ENCODE data around the gene PPARGC1A. TPM values are rescaled to one million over a fixed set of nuclear protein-coding genes. Genes with fewer than 3 reads are reported as not detected.
A peak's percentile ranks its signal among the peaks of the same experiment; 100 is the strongest.

The PPARGC1A gene
- total RNA-seq, 1 donor from 2014 or later = 77.5 TPM

DNA sequence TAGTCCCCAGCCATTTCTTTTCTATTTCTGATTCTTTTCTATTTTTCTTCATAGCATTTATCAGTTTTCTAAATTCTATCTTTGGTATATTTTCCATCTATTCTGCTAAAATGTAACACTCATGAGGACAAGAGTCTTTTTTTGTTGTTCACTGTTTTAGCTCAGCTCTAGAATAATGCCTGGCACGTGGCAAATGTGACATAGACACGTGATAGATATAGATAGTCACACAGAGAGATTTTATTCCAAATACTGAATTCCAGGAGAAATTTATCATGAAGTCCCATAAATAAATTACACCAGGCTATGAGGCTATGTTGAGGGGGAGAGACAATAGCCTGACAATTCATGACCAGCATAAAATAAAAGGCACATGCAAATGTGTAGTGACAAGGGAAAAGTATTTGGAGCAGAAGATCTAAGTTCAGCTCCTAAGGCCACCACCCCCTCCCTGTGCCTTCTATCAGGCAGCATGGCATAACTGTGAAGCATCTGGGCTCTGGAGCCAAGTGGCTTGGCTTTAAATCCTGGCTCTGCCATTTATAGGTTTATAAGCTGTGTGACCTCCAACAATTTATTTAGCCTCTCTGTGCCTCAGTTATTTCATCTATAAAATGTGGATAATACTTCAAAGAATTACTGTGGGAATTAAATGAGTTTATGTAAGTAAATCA, 25.7 kb upstream of the PPARGC1A start:
- no peak for DNase-seq (ENCODE audit: missing footprints)
- intact Hi-C loops (cut with DNase I) = no loop called here
- ATAC-seq = peak; percentile 62

DNA sequence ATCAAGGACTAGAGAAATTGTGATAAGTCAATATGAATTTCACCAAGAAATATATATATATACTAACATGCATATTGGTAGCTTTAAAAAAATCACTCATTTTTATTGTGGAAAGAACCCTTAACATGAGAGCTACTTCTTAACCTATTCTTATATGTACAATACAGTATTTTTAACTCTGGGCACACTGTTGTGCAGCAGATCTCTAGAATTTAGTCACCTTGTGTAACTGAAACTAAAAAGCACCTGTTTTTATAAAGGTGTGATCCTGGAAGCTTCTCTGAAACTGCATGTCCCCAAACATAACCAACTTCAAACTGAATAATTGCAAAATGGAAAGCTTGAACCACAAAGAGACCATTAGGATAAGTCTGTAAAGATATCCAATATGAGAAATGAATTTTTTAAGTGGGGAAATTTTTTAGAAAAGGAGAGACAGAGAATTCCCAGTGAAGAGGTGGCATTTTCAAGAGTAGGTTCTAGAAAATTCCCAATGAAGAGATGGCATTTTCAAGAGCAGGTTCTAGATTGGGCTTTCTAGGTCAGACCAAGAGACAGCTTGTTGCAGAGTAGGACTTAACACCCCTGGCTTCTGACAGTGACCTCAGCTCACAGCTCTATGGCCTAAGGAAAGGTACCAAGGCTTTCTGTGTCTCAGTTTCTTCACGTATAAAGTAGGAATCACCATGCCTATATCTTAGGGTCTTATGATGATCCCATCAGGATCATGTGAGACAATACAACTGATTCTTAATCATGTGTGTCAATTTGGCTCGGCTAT, 22.0 kb upstream of the PPARGC1A start:
- no peak for DNase-seq (ENCODE audit: missing footprints)
- ATAC-seq = no peak
- intact Hi-C loops (cut with DNase I) = no loop called here

DNA sequence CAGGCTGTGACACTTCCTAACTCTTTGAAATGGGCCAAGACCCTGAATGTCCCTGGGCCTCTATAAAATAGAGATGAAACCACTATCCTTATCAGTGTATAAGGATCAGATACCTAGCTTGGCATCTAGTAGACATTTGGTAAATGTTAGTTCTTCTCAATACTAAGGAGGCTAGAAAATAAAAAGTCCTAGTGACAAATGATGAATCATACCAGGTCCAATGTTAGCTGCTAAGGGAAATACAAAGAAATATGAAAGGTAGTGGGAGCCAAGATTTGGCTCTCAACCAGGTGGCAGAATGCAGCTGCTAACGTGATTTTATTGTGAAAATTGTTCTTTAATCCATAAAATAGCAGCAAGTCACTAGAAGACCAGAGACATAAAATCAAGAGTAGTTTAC, 19.8 kb upstream of the PPARGC1A start:
- intact Hi-C loops (cut with DNase I) = no loop called here
- DNase-seq (ENCODE audit: missing footprints) (no peak), ATAC-seq (no peak)

DNA sequence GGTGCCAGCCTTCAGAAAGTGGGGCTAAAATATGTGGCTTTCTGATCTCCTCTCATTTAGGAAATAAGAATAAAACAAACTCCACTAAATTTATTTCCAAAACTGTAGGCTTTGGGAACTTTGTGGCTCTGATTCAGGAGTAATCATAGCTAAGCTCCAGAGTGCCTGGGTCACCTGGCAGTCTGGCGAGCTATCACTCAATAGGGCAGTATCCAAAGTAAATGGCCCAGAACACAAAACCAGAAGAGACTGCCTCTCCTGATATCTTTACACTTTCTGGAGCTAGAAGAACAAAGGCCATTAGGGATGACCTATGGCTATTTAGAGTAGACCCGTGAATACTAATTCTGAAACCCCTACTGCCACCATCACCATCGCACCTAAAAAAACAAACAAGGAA, 17.0 kb upstream of the PPARGC1A start:
- no peak for ATAC-seq
- intact Hi-C loops (cut with DNase I) = no loop called here
- no peak for DNase-seq (ENCODE audit: missing footprints)

DNA sequence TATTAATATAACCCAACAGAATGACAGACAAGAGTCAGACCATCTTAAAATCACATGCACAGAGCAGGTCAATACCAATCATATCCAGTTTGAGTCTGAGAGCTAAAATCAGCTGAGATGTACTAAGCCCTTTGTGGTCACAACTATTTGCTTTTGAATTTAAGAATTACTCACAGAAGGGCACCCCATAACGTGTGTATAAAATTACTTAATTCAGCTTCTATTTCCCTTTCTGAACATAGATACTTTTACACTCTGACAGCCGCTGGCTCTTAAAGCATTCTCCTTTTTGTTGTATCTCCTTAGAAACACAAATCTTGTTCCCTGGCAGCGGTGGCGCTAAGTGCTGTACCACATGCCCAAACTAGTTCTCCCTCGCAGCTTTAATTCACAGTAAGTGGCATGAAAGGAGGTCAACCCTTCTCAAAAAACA, 14.8 kb upstream of the PPARGC1A start:
- DNase-seq (ENCODE audit: missing footprints) = no peak
- intact Hi-C loops (cut with DNase I) = no loop called here
- ATAC-seq = peak; percentile 62

DNA sequence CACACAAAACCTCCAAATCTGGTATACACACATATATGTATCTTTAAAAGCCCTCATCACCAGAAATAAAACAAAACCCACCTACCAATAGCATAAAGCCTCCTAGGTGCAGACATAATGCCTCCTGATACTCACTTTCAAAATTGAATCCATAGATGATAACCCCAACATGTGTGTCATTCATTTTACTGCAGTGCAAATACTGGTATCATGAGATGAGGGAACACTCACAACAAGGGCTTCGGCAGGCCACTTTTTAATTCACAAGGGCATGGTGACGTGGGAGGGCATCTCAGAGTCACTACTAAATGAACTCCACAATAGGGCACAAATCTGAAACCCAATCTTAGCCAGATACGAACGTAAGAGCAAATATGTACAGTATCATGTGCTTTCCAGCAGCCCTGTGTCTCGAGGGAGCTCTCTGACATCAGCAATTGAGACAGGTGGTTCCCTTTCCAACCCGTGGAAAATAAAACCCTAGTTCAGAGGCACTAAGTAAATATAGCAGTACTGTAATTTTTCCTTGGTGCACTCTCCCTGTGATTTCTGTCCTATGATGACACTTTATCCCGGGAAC, 14.1 kb upstream of the PPARGC1A start:
- DNase-seq (ENCODE audit: missing footprints) = no peak
- intact Hi-C loops (cut with DNase I) = no loop called here

DNA sequence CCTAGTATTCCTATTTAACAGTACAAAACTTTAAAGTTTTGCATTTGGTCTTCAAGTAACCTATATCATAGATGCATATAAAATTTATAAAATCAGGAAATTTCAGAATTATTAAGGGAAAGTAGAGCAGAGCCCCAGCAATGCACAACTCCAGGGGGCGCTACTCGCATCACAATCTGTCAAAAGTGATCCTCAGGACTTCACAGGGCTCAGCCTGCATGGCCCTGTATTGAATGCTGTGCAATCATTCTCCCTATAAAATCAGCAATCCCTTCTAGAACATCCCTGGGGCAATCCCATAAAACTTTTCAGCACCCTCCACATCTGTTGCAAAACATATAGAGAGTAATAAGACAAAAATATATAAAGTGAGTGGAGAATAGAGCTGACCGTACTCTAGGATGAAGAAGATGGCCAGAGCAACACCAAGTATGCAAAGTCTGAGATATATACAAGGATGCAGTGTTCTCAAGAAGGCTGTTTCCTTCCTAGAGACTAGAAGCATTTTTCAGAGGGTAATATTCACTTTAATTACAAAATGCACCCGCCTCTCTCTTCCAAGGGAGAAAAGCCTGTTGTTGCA, 12.5 kb upstream of the PPARGC1A start:
- intact Hi-C loops (cut with DNase I) = no loop called here
- ATAC-seq = no peak
- no peak for DNase-seq (ENCODE audit: missing footprints)

More for the DNA sequence above, 14.1 kb upstream of the PPARGC1A start:
- ATAC-seq = peak; percentile 64

DNA sequence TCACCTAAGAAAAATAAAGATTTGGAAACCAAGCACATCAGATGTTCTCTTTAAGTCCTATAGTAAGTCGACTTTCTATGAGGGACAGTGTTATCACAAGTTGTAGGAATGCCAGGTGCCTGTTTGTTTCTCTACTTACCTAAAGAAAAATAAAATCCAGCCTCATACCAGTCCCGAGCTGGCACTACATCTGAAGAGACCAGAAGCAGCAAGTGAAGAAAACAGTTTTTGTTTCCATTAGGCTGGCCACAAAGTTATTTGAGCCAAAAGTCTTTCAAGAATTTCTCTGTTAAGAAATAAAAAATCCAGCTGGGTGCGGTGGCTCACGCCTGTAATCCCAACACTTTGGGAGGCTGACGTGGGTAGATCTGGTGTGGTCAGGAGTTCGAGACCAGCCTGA, 10.8 kb upstream of the PPARGC1A start:
- ATAC-seq = no peak
- intact Hi-C loops (cut with DNase I) = no loop called here

DNA sequence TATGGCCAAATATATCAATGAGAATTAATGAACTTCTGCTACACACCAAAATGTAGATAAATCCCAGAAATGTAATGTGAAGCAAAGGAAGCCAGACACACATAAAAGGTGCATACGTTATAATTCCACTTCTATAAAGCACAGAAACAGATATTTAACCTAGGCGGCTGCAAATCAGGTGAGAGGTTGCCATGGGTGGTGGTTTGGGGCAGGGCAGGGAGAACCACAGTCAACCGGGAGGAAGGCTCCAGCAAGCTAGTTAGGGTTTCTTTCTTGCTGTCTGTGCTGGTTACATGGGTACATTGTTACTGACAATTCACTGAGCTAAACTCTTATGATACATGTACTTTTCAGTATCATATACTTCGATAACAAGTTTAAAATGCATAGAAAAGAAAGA, 9.7 kb upstream of the PPARGC1A start:
- intact Hi-C loops (cut with DNase I) = no loop called here
- DNase-seq (ENCODE audit: missing footprints) = no peak
- ATAC-seq = no peak

More for the DNA sequence above, 10.8 kb upstream of the PPARGC1A start:
- DNase-seq (ENCODE audit: missing footprints) = no peak

DNA sequence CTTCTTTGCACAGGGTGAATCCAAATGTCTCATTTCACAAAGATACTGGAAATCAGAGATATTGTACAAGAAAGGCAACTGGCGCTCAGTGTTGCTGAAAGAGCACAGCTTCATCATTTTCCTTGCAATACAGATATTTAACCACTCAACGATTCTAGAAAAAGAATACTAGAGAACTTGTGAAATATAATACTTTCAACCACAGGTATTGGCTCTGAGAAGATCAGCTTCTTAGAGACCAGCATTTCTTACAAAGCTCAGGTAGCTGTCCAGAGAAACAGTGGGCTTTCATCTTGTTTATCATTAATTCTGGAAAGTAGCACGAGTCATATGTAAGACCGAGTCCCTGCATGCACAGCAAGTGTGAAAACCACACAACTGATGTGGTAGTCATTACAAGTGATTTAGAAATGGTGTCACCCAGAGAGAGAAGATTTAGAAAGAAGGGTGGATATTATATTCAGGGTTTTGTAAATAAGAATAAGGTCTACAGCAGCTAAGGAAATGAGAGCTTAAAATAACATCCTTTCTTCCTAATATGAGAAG, 7.8 kb upstream of the PPARGC1A start:
- no peak for DNase-seq (ENCODE audit: missing footprints)
- ATAC-seq = no peak
- intact Hi-C loops (cut with DNase I) = no loop called here

DNA sequence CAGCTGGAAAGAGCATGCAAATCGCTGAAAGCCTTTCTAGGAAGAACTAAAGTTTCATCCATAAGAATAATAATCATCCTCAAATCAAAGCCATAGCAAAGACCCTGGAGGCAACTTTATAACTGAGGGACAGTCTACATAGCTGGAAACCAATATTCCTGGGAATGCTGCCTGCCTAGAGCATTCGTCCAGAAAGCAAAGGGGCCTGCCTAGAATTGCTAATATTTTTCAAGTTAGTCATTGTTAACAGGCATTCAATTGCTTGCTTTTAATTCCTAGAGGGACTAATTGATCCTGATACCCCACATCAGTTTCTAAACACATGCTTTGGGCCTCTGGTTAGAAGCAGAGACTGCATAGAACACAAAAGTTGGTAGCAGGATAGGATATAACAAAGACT, 4.2 kb upstream of the PPARGC1A start:
- intact Hi-C loops (cut with DNase I) = no loop called here
- DNase-seq (ENCODE audit: missing footprints) = no peak
- no peak for ATAC-seq

DNA sequence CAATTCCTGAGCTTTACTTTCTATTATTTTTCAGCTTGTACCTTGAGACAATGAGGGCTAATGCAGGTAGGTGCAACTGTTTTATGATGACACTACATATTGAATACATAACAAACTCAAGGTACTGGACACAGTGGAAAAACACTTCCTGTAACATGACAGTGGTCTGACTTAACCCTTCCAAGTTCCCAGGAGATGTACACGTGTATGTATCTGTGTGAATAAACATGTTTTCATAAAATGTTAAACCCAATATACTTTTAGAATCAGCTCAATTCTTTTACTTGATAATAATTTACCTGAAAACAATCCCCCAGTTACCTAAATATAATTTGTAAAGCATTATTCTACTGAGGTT, 1.2 kb upstream of the PPARGC1A start:
- no peak for ATAC-seq
- intact Hi-C loops (cut with DNase I) = no loop called here
- DNase-seq (ENCODE audit: missing footprints) = no peak

DNA sequence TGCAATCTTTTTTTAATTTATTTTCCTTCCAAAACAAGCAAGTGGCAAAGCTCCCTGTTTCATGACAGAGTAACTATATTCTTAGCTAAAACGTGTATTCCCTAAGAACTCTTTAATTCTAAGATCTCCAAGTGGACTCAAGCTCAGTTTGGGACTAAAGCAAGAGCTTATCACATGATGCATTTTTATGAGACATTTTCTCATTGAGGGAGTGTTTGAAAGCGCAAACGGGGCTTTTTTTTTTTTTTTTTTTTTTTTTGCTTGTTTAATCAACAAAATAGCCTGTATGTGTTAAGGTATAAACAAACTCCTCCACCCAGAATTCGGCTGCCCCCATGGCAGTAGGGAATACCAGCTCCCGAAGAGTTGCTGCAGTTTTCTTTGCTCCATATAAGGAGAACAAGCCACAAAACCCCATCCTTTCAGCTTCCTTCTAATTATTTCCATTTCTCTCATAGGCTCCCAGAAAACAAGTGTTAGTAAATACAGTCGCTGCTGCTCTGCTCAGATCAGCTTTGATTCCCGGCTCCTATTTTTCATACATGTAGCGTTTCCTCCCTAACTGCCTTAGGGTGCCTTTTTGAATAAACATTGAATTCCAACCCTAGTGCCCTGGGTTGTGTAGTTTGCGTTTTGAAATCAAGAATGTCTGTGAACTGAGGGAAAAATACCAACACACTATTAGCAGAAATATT, 669 bp upstream of the PPARGC1A start:
- no peak for ATAC-seq

DNA sequence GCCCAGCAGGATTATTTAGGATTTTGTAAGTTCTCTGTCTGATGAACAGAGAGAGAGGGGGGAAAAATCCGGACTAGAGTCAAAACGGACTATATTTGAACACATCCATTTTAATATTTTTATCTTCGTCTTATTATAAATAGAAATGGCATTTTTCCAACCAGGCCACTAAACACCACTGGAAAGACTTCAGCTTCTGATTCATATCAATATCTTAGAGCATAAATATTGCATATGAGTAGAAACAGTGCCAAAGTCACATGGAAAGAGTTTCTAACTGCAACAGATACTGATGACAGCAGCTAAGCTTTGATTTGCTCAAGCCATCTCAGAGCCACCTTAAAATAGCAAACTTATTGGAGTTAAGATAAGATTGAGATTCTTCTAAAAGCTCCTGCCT, 456 bp downstream of the PPARGC1A start:
- ATAC-seq = no peak
- intact Hi-C loops (cut with DNase I) = loop anchor here (1.0 to 5.0 kb wide), 3 partner anchors 42 to 515 kb away; no protein-coding TSS in a partner anchor
- DNase-seq (ENCODE audit: missing footprints) = no peak

More for the DNA sequence above, 669 bp upstream of the PPARGC1A start:
- no peak for DNase-seq (ENCODE audit: missing footprints)
- intact Hi-C loops (cut with DNase I) = no loop called here

DNA sequence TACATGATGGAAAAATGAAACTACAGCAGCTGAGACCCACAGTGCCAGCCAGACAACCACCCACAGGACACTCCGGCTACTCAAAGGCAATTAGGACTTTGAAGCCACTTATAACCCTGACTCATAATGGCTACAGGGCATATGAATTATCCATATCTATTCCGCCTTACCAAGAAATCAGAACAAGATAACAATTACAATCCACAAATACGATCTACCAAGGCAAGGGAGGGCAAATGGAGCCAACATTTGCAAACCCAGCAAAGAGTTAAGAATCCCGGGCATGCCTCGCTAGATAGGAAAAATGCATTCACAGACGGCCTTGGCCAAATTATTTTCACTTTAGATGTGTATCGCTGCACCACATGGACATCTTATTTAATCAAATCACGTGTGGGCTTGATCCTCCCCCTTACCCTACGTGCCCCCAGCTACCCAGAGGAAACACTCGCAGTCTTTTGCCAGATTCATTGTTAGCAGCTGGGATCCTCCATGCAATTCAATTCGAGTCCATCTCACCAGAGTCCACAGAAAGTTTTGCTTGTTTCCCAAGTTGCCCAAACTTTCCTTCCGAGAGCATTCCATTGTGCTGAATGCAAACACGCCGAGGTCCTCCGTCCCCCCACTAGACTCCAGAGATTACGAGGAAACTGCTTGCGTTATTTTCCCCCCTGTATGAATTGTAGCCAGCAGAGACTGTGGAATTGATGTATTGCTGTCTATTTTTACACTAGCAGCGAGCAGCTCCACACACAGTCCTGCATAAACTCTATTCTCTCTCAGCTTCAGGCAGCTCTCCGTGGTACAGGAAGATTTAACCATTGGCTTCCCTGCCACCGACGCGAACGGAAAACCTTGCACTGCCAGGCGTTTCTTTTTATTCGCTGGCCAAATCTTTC, 1.2 kb downstream of the PPARGC1A start:
- ATAC-seq = peak; percentile 53

DNA sequence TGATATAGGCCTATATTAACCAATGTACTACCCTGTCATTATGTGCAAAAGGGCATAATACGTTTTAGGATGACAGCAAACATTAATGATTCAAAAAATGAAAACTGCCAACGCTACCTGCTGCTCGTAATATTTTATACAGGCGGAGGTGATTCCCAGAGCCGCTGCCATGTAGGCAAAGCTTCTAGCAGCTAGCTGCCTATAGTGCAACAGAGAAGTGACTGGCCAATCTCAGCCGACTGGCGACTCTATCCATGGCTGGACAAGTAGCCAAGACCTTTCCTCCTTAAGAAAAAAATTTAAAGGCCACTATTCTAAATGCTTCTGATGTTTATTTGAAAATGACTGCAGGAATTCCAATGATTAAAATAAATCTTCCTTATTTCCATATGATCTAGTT, 1.9 kb downstream of the PPARGC1A start:
- DNase-seq (ENCODE audit: missing footprints) (no peak), ATAC-seq (no peak)
- intact Hi-C loops (cut with DNase I) = loop anchor here (2.0 to 5.0 kb wide), 2 partner anchors 71 to 513 kb away; no protein-coding TSS in a partner anchor

More for the DNA sequence above, 1.2 kb downstream of the PPARGC1A start:
- DNase-seq (ENCODE audit: missing footprints) = no peak
- intact Hi-C loops (cut with DNase I) = loop anchor here (1.0 to 5.0 kb wide), 3 partner anchors 43 to 514 kb away; no protein-coding TSS in a partner anchor

DNA sequence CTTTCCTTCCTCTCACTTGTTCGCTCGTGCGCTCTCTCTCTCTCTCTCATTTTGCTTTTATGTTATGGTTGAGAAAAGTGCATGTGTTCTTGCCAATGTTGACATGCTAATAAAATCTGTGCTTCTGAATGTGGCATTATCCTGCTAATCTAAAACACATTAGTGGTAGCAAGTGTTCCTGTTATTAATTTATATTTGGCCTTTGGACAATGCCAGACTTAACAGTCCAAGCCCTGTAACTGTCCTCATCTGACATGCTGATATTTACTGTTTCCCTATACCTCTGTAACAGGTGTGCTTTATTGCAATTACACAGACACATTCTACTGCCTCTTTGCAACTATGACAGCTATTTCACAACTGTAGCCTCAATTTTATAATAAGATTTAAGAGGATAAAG, 2.7 kb downstream of the PPARGC1A start:
- no peak for DNase-seq (ENCODE audit: missing footprints)
- no peak for ATAC-seq
- intact Hi-C loops (cut with DNase I) = loop anchor here (5.0 kb wide), 1 partner anchor 70 kb away; no protein-coding TSS in a partner anchor

All from Right ventricle myocardium inferior (tissue), 1 donor.